Body of pancreas (tissue), 4 donors: ENCODE results near the gene FRMD4B.

Experiments
- CTCF ChIP-seq, 7 experiments: fragments of 450-650 bp in 4 of 7; fragments of 200-600 bp in 3 of 7; sonication (generic) in 3 of 7; IDR thresholded peaks; one replicate each; pipeline ENCODE4 v1.5.1; 2016 to 2019; ENCODE audit warnings: antibody characterized with exemption in 7 of 7
- POLR2A ChIP-seq, 3 donors: fragments of 450-650 bp; IDR thresholded peaks; one replicate each; pipeline ENCODE4 v1.6.1; 2016; ENCODE audit warnings: antibody characterized with exemption in 3 of 3, mild to moderate bottlenecking in 2 of 3

GRCh38 chr3:69194431-69195165 lies 191.3 kb downstream of the FRMD4B start:
- TF ChIP-seq CTCF (IDR thresholded peaks at IDR 0.05), result no peak
- no peak for TF ChIP-seq POLR2A (IDR thresholded peaks at IDR 0.05)
